HEK293 (cell line): ENCODE results near the gene SCNN1A.

ENCODE experiments used
- KLF1 ChIP-seq: fragments of 450-650 bp; formaldehyde crosslinking; IDR thresholded peaks from 2 replicates; pipeline ENCODE4 v1.5.1; 2016; ENCODE audit warnings: missing biosample characterization, missing genetic modification characterization
- SALL2 ChIP-seq: fragments of 450-650 bp; formaldehyde crosslinking; IDR thresholded peaks from 2 replicates; pipeline ENCODE4 v1.5.0; 2017; ENCODE audit warnings: missing biosample characterization, mild to moderate bottlenecking, missing genetic modification characterization, borderline replicate concordance
- SCRT1 ChIP-seq: fragments of 450-650 bp; formaldehyde crosslinking; IDR thresholded peaks from 2 replicates; pipeline ENCODE4 v1.5.1; 2016; ENCODE audit warnings: missing biosample characterization, missing genetic modification characterization, borderline replicate concordance
- SP7 ChIP-seq: fragments of 450-650 bp; formaldehyde crosslinking; IDR thresholded peaks from 2 replicates; pipeline ENCODE4 v1.5.1; 2016; ENCODE audit warnings: missing biosample characterization, missing genetic modification characterization
- ZNF202 ChIP-seq: fragments of 450-650 bp; formaldehyde crosslinking; IDR thresholded peaks from 2 replicates; pipeline ENCODE4 v1.5.1; 2016; ENCODE audit warnings: missing biosample characterization, missing genetic modification characterization, borderline replicate concordance
- ZNF521 ChIP-seq: fragments of 450-650 bp; formaldehyde crosslinking; IDR thresholded peaks from 2 replicates; pipeline ENCODE4 v1.5.1; 2017; ENCODE audit warnings: missing biosample characterization, mild to moderate bottlenecking, missing genetic modification characterization
- ZNF658 ChIP-seq: fragments of 450-650 bp; formaldehyde crosslinking; IDR thresholded peaks from 2 replicates; pipeline ENCODE4; 2016; ENCODE audit warnings: missing biosample characterization, missing genetic modification characterization
- ZNF701 ChIP-seq: fragments of 450-650 bp; formaldehyde crosslinking; IDR thresholded peaks from 2 replicates; pipeline ENCODE4 v1.5.1; 2016; ENCODE audit warnings: missing biosample characterization, missing genetic modification characterization
- ZNF707 ChIP-seq: fragments of 450-650 bp; formaldehyde crosslinking; IDR thresholded peaks from 2 replicates; pipeline ENCODE4 v1.5.1; 2016; ENCODE audit warnings: missing biosample characterization, missing genetic modification characterization
- ZNF76 ChIP-seq: fragments of 450-650 bp; formaldehyde crosslinking; IDR thresholded peaks from 2 replicates; pipeline ENCODE4; 2016; ENCODE audit warnings: low read depth, missing biosample characterization, missing genetic modification characterization, borderline replicate concordance
- ZNF791 ChIP-seq: fragments of 450-650 bp; formaldehyde crosslinking; IDR thresholded peaks from 2 replicates; pipeline ENCODE4 v1.5.1; 2016; ENCODE audit warnings: missing biosample characterization, missing genetic modification characterization
- TF ChIP-seq, protein P1 (sequence below): fragments of 450-650 bp; formaldehyde crosslinking; IDR thresholded peaks from 2 replicates; pipeline ENCODE4 v1.5.1; 2016; ENCODE audit warnings: missing biosample characterization, missing genetic modification characterization
- TF ChIP-seq, protein P2 (sequence below): fragments of 450-650 bp; formaldehyde crosslinking; IDR thresholded peaks from 2 replicates; pipeline ENCODE4; 2016; ENCODE audit warnings: missing biosample characterization, missing genetic modification characterization
- TF ChIP-seq, protein P3 (sequence below): fragments of 450-650 bp; formaldehyde crosslinking; IDR thresholded peaks from 2 replicates; pipeline ENCODE4 v1.5.1; 2016; ENCODE audit warnings: missing biosample characterization, missing genetic modification characterization
- TF ChIP-seq, protein P4 (sequence below): fragments of 450-650 bp; formaldehyde crosslinking; IDR thresholded peaks from 2 replicates; pipeline ENCODE4 v1.5.1; 2017; ENCODE audit warnings: missing biosample characterization, missing genetic modification characterization
- TF ChIP-seq, protein P5 (sequence below): fragments of 450-650 bp; formaldehyde crosslinking; IDR thresholded peaks from 2 replicates; pipeline ENCODE4 v1.5.1; 2016; ENCODE audit warnings: missing biosample characterization, missing genetic modification characterization
- TF ChIP-seq, protein P6 (sequence below): IDR thresholded peaks from 2 replicates; pipeline ENCODE4 v1.6.1; 2011; ENCODE audit warnings: mild to moderate bottlenecking, low read depth, low read length, borderline replicate concordance
- TF ChIP-seq, protein P7 (sequence below): fragments of 450-650 bp; formaldehyde crosslinking; IDR thresholded peaks from 2 replicates; pipeline ENCODE4 v1.5.1; 2016; ENCODE audit warnings: missing biosample characterization, missing genetic modification characterization
- TF ChIP-seq, protein P8 (sequence below): fragments of 450-650 bp; formaldehyde crosslinking; IDR thresholded peaks from 2 replicates; pipeline ENCODE4 v1.5.1; 2016; ENCODE audit warnings: missing biosample characterization, missing genetic modification characterization
- TF ChIP-seq, protein P9 (sequence below): sonication (generic); formaldehyde crosslinking; IDR thresholded peaks from 2 replicates; pipeline ENCODE4 v1.8.1; 2022; ENCODE audit warnings: mild to moderate bottlenecking, moderate library complexity, missing genetic modification reagents
- TF ChIP-seq, protein P10 (sequence below): fragments of 450-650 bp; formaldehyde crosslinking; IDR thresholded peaks from 2 replicates; pipeline ENCODE4 v1.5.1; 2017; ENCODE audit warnings: missing biosample characterization, missing genetic modification characterization
- TF ChIP-seq, protein P11 (sequence below): fragments of 450-650 bp; formaldehyde crosslinking; IDR thresholded peaks from 2 replicates; pipeline ENCODE4 v1.5.1; 2016; ENCODE audit warnings: missing biosample characterization, missing genetic modification characterization

Gene SCNN1A

DNA sequence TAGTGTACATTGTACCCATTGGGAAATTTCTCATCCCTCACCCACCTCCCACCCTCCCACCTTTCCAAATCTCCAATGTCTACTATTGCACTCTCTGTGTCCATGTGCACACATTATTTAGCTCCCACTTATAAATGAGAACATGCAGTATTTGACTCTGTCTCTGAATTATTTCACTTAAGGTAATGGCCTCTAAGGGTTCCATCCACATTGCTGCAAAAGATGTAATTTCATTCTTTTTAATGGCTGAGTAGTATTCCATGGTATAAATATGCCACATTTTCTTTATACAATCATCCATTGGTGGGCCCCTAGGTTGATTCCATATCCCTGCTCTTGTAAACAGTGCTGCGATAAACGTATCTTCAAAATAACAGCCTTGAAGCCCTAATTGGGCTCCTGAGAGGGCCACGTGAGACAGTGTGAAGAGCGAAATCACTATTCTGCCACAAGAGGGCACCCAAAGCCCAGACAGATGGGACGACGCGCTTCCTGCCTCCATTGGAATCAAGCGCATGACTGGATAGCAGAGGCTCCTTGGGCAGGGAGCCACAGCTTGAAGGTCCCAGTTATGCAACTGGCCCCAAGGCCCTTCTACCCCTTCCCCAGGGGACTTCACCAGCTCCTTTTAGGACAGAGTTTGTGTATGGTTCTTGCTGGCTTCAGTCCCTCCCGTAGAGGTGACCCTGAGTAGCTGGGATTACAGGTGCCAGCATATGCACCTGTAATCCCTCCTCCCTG is 48.1 kb upstream of the SCNN1A start (continued):
- TF ChIP-seq, protein P1, sequence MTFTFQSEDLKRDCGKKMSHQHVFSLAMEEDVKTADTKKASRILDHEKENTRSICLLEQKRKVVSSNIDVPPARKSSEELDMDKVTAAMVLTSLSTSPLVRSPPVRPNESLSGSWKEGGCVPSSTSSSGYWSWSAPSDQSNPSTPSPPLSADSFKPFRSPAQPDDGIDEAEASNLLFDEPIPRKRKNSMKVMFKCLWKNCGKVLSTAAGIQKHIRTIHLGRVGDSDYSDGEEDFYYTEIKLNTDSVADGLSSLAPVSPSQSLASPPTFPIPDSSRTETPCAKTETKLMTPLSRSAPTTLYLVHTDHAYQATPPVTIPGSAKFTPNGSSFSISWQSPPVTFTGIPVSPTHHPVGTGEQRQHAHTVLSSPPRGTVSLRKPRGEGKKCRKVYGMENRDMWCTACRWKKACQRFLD (tag by site-specific recombination), result no peak
- TF ChIP-seq KLF1 (tag by site-specific recombination), result no peak
- no peak for TF ChIP-seq ZNF202
- no peak for TF ChIP-seq SALL2
- no peak for TF ChIP-seq ZNF791 (tag by site-specific recombination)
- TF ChIP-seq, protein P2, sequence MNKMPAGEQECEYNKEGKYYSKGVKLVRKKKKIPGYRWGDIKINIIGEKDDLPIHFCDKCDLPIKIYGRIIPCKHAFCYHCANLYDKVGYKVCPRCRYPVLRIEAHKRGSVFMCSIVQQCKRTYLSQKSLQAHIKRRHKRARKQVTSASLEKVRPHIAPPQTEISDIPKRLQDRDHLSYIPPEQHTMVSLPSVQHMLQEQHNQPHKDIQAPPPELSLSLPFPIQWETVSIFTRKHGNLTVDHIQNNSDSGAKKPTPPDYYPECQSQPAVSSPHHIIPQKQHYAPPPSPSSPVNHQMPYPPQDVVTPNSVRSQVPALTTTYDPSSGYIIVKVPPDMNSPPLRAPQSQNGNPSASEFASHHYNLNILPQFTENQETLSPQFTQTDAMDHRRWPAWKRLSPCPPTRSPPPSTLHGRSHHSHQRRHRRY (tag by site-specific recombination), result no peak
- TF ChIP-seq, protein P3, sequence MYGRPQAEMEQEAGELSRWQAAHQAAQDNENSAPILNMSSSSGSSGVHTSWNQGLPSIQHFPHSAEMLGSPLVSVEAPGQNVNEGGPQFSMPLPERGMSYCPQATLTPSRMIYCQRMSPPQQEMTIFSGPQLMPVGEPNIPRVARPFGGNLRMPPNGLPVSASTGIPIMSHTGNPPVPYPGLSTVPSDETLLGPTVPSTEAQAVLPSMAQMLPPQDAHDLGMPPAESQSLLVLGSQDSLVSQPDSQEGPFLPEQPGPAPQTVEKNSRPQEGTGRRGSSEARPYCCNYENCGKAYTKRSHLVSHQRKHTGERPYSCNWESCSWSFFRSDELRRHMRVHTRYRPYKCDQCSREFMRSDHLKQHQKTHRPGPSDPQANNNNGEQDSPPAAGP (tag by site-specific recombination), result no peak
- TF ChIP-seq ZNF76 (tag by site-specific recombination), result no peak
- no peak for TF ChIP-seq ZNF701 (tag by site-specific recombination)
- TF ChIP-seq SP7 (tag by site-specific recombination), result peak; percentile 56; the same call in 1 of the 2 replicates
- no peak for TF ChIP-seq ZNF658
- TF ChIP-seq ZNF521 (tag by site-specific recombination), result no peak
- no peak for TF ChIP-seq SCRT1 (tag by site-specific recombination)
- TF ChIP-seq, protein P4, sequence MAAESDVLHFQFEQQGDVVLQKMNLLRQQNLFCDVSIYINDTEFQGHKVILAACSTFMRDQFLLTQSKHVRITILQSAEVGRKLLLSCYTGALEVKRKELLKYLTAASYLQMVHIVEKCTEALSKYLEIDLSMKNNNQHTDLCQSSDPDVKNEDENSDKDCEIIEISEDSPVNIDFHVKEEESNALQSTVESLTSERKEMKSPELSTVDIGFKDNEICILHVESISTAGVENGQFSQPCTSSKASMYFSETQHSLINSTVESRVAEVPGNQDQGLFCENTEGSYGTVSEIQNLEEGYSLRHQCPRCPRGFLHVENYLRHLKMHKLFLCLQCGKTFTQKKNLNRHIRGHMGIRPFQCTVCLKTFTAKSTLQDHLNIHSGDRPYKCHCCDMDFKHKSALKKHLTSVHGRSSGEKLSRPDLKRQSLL (tag by site-specific recombination), result no peak
- TF ChIP-seq, protein P5, sequence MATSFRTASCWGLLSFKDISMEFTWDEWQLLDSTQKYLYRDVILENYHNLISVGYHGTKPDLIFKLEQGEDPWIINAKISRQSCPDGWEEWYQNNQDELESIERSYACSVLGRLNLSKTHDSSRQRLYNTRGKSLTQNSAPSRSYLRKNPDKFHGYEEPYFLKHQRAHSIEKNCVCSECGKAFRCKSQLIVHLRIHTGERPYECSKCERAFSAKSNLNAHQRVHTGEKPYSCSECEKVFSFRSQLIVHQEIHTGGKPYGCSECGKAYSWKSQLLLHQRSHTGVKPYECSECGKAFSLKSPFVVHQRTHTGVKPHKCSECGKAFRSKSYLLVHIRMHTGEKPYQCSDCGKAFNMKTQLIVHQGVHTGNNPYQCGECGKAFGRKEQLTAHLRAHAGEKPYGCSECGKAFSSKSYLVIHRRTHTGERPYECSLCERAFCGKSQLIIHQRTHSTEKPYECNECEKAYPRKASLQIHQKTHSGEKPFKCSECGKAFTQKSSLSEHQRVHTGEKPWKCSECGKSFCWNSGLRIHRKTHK (tag by site-specific recombination), result no peak
- TF ChIP-seq, protein P6, sequence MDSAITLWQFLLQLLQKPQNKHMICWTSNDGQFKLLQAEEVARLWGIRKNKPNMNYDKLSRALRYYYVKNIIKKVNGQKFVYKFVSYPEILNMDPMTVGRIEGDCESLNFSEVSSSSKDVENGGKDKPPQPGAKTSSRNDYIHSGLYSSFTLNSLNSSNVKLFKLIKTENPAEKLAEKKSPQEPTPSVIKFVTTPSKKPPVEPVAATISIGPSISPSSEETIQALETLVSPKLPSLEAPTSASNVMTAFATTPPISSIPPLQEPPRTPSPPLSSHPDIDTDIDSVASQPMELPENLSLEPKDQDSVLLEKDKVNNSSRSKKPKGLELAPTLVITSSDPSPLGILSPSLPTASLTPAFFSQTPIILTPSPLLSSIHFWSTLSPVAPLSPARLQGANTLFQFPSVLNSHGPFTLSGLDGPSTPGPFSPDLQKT, result no peak
- TF ChIP-seq, protein P7, sequence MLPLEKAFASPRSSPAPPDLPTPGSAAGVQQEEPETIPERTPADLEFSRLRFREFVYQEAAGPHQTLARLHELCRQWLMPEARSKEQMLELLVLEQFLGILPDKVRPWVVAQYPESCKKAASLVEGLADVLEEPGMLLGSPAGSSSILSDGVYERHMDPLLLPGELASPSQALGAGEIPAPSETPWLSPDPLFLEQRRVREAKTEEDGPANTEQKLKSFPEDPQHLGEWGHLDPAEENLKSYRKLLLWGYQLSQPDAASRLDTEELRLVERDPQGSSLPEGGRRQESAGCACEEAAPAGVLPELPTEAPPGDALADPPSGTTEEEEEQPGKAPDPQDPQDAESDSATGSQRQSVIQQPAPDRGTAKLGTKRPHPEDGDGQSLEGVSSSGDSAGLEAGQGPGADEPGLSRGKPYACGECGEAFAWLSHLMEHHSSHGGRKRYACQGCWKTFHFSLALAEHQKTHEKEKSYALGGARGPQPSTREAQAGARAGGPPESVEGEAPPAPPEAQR (tag by site-specific recombination), result no peak
- TF ChIP-seq, protein P8, sequence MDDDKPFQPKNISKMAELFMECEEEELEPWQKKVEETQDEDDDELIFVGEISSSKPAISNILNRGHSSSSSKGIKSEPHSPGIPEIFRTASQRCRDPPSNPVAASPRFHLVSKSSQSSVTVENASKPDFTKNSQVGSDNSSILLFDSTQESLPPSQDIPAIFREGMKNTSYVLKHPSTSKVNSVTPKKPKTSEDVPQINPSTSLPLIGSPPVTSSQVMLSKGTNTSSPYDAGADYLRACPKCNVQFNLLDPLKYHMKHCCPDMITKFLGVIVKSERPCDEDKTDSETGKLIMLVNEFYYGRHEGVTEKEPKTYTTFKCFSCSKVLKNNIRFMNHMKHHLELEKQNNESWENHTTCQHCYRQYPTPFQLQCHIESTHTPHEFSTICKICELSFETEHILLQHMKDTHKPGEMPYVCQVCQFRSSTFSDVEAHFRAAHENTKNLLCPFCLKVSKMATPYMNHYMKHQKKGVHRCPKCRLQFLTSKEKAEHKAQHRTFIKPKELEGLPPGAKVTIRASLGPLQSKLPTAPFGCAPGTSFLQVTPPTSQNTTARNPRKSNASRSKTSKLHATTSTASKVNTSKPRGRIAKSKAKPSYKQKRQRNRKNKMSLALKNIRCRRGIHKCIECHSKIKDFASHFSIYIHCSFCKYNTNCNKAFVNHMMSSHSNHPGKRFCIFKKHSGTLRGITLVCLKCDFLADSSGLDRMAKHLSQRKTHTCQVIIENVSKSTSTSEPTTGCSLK (tag by site-specific recombination), result no peak
- TF ChIP-seq, protein P9, sequence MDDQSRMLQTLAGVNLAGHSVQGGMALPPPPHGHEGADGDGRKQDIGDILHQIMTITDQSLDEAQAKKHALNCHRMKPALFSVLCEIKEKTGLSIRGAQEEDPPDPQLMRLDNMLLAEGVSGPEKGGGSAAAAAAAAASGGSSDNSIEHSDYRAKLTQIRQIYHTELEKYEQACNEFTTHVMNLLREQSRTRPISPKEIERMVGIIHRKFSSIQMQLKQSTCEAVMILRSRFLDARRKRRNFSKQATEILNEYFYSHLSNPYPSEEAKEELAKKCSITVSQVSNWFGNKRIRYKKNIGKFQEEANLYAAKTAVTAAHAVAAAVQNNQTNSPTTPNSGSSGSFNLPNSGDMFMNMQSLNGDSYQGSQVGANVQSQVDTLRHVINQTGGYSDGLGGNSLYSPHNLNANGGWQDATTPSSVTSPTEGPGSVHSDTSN (CRISPR knock-in tag), result no peak
- TF ChIP-seq, protein P10, sequence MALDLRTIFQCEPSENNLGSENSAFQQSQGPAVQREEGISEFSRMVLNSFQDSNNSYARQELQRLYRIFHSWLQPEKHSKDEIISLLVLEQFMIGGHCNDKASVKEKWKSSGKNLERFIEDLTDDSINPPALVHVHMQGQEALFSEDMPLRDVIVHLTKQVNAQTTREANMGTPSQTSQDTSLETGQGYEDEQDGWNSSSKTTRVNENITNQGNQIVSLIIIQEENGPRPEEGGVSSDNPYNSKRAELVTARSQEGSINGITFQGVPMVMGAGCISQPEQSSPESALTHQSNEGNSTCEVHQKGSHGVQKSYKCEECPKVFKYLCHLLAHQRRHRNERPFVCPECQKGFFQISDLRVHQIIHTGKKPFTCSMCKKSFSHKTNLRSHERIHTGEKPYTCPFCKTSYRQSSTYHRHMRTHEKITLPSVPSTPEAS (tag by site-specific recombination), result no peak
- TF ChIP-seq ZNF707 (tag by site-specific recombination), result no peak
- TF ChIP-seq, protein P11, sequence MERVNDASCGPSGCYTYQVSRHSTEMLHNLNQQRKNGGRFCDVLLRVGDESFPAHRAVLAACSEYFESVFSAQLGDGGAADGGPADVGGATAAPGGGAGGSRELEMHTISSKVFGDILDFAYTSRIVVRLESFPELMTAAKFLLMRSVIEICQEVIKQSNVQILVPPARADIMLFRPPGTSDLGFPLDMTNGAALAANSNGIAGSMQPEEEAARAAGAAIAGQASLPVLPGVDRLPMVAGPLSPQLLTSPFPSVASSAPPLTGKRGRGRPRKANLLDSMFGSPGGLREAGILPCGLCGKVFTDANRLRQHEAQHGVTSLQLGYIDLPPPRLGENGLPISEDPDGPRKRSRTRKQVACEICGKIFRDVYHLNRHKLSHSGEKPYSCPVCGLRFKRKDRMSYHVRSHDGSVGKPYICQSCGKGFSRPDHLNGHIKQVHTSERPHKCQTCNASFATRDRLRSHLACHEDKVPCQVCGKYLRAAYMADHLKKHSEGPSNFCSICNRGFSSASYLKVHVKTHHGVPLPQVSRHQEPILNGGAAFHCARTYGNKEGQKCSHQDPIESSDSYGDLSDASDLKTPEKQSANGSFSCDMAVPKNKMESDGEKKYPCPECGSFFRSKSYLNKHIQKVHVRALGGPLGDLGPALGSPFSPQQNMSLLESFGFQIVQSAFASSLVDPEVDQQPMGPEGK, result 0 out of 2 replicates have a peak, but pooled peaks have one; percentile 23
